DND-41 (cell line): ENCODE data around the gene CALCOCO2.

Experiments
- CTCF ChIP-seq: IDR thresholded peaks from 2 replicates; pipeline ENCODE4 v1.5.1; 2012; ENCODE audit warnings: borderline replicate concordance, low read length, moderate library complexity, mild to moderate bottlenecking; ENCODE audit not compliant: poor library complexity, severe bottlenecking; ENCODE audit errors: extremely low read depth
- EZH2 ChIP-seq: IDR thresholded peaks from 3 replicates; pipeline ENCODE4 v1.6.1; 2012; ENCODE audit warnings: borderline replicate concordance, low read depth, mild to moderate bottlenecking, moderate library complexity, low read length, inconsistent platforms; ENCODE audit not compliant: severe bottlenecking

GRCh38 chr17:48873696-48874443 lies 43.0 kb downstream of the CALCOCO2 start:
- TF ChIP-seq EZH2 (no peak), CTCF (no peak)
